Astrocyte (in vitro differentiated cells and primary cell): ENCODE data around the gene DDX60. TPM values are rescaled to one million over a fixed set of nuclear protein-coding genes. Genes with fewer than 3 reads are reported as not detected.

Experiments
- DNase-seq: peaks from one replicate; pipeline ENCODE4 v3.0.0-alpha.2; 2010; ENCODE audit warnings: low read depth
- FAIRE-seq: peaks from 2 replicates; lab custom pipeline; 2011; peaks lifted over from hg19 to GRCh38; lab: Jason Lieb, UNC
- H2AFZ ChIP-seq: 2 replicates; pipeline ENCODE4 v1.6.0; 2012; ENCODE audit warnings: low read depth, low read length, inconsistent platforms
- H3K27ac ChIP-seq: 2 replicates; pipeline ENCODE4 v1.5.1; 2011; ENCODE audit warnings: low read depth, low read length, inconsistent platforms
- H3K27me3 ChIP-seq: 2 replicates; pipeline ENCODE4 v1.6.0; 2011; ENCODE audit warnings: low read length, inconsistent platforms; ENCODE audit not compliant: insufficient read depth
- H3K36me3 ChIP-seq: 2 replicates; pipeline ENCODE4 v1.5.1; 2011; ENCODE audit warnings: low read length, inconsistent platforms; ENCODE audit not compliant: insufficient read depth
- H3K4me1 ChIP-seq: 2 replicates; pipeline ENCODE4 v1.5.1; 2011; ENCODE audit warnings: low read length, inconsistent platforms; ENCODE audit not compliant: insufficient read depth
- H3K4me2 ChIP-seq: 2 replicates; pipeline ENCODE4 v1.6.0; 2012; ENCODE audit warnings: low read length, inconsistent platforms
- H3K4me3 ChIP-seq: 2 replicates; pipeline ENCODE4 v1.5.1; 2011; ENCODE audit warnings: low read depth, mild to moderate bottlenecking, low read length, inconsistent platforms; ENCODE audit not compliant: insufficient read depth
- H3K79me2 ChIP-seq: 2 replicates; pipeline ENCODE4 v1.6.0; 2012; ENCODE audit warnings: mild to moderate bottlenecking, low read length, inconsistent platforms; ENCODE audit not compliant: insufficient read depth
- H3K9ac ChIP-seq: 2 replicates; pipeline ENCODE4 v1.6.0; 2012; ENCODE audit warnings: mild to moderate bottlenecking, low read length, inconsistent platforms
- H3K9me3 ChIP-seq: 2 replicates; pipeline ENCODE4 v1.5.1; 2012; ENCODE audit warnings: low read depth, mild to moderate bottlenecking, low read length, inconsistent platforms; ENCODE audit not compliant: insufficient read depth
- H4K20me1 ChIP-seq: 2 replicates; pipeline ENCODE4 v1.6.0; 2012; ENCODE audit warnings: low read length, inconsistent platforms; ENCODE audit not compliant: insufficient read depth
- H3K27ac Mint-ChIP-seq: one replicate; pipeline ENCODE4 v1.8.0; 2021; ENCODE audit warnings: mild to moderate bottlenecking, mixed read lengths; ENCODE audit not compliant: unreplicated experiment
- H3K27me3 Mint-ChIP-seq: one replicate; pipeline ENCODE4 v1.8.0; 2021; ENCODE audit warnings: low read depth, mixed read lengths; ENCODE audit not compliant: unreplicated experiment
- H3K36me3 Mint-ChIP-seq: one replicate; pipeline ENCODE4 v1.8.0; 2021; ENCODE audit warnings: low read depth, mixed read lengths; ENCODE audit not compliant: unreplicated experiment
- H3K4me1 Mint-ChIP-seq: one replicate; pipeline ENCODE4 v1.8.0; 2021; ENCODE audit warnings: low read depth, mixed read lengths; ENCODE audit not compliant: unreplicated experiment
- H3K4me3 Mint-ChIP-seq: one replicate; pipeline ENCODE4 v1.8.0; 2021; ENCODE audit warnings: mild to moderate bottlenecking, moderate library complexity, mixed read lengths; ENCODE audit not compliant: unreplicated experiment
- H3K9me3 Mint-ChIP-seq: one replicate; pipeline ENCODE4 v1.8.0; 2021; ENCODE audit warnings: mild to moderate bottlenecking, mixed read lengths; ENCODE audit not compliant: unreplicated experiment
- CTCF ChIP-seq: IDR thresholded peaks from 2 replicates; pipeline ENCODE4 v1.5.1; 2011; ENCODE audit warnings: low read depth, mild to moderate bottlenecking, inconsistent platforms, low read length, moderate library complexity; ENCODE audit not compliant: insufficient read depth
- EZH2 ChIP-seq: IDR thresholded peaks from 2 replicates; pipeline ENCODE4 v1.6.1; 2012; ENCODE audit warnings: mild to moderate bottlenecking, low read length, inconsistent platforms; ENCODE audit not compliant: insufficient read depth
- total RNA-seq: library from RNA; stranded (reverse); gene quantifications from 2 replicates; pipeline ENCODE4 v1.2.1, GENCODE V29; 2021

DDX60 gene
- total RNA-seq, 1 donor from 2014 or later = 44.0 TPM

DNA sequence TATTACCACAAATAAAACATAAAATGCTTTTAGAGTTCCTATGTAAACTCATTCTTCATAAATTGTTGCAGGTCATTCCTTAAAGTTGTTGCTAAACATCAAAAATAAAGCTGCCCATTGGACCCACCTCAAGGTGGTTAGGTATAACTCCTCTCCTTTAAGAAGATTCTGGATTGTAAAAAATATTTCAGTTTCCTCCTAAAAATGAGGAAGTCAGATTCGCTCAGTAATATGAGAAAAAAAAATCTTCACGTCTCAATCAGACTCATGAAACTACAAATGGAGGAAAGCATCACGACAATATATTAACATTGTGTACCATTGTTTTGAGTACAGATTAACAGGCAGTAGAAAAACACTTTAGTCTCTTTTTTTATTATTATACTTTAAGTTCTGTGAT lies 105.9 kb downstream of the DDX60 start:
- peaks cover 13% of the 10 kb centered on the region for H3K9me3 Mint-ChIP-seq
- no peak for FAIRE-seq

DNA sequence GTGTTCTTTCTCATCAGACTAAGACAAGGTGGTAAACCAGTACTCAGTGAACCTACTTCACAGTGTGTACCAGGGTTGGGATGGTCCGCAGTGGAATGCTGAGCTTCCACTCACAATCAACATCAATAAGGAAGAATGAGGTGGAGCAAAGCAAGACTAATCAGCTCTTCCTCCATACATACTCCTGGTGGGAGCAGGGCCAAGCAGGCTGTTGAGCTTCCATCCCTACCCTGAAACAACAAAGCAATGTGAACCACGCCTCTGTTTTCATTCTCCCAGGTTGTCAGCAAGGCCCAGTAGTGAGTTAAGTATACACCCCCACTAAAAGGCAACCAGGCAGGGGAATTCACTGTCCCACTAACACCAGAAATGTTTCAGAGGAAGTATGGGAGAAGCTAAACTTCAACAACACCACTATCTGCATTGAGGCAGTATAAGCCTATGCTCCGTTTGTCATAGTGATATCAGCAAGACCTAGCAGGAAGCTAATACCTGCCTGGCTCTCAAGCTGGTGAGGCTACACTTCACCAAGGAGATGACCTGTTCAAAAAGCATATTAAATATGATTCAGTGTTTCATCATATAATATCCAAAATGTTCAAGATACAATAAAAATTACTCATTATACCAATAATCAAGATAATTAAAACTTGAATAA lies 109.5 kb downstream of the DDX60 start:
- Histone ChIP-seq H3K4me2 (no peak overlapping the region), H3K9me3 (peaks cover 2% of the 10 kb centered on the region), H3K9ac (no peak overlapping the region), H3K4me3 (no peak overlapping the region), H3K4me1 (no peaks in the 10 kb centered on the region), H2AFZ (peak overlapping the region; percentile 9), H4K20me1 (no peaks in the 10 kb centered on the region), H3K36me3 (no peaks in the 10 kb centered on the region), H3K79me2 (no peaks in the 10 kb centered on the region), H3K27ac (no peak overlapping the region), H3K27me3 (no peaks in the 10 kb centered on the region)
- Mint-ChIP-seq H3K27me3 (peaks cover 3% of the 10 kb centered on the region), H3K4me3 (no peak overlapping the region), H3K9me3 (peaks cover 13% of the 10 kb centered on the region), H3K36me3 (peaks cover 26% of the 10 kb centered on the region), H3K4me1 (no peaks in the 10 kb centered on the region), H3K27ac (no peak overlapping the region)
- no peak for DNase-seq
- no peak for FAIRE-seq
- TF ChIP-seq EZH2 = no peak
- TF ChIP-seq CTCF = no peak

More for the DNA sequence above, 105.9 kb downstream of the DDX60 start:
- H3K9ac ChIP-seq = no peak overlapping the region
- no peaks in the 10 kb centered on the region for H3K9me3 ChIP-seq
- Mint-ChIP-seq H3K36me3 (peaks cover 41% of the 10 kb centered on the region), H3K4me3 (no peak overlapping the region), H3K27ac (no peak overlapping the region), H3K27me3 (peaks cover 3% of the 10 kb centered on the region), H3K4me1 (no peaks in the 10 kb centered on the region)
- H4K20me1 ChIP-seq = no peaks in the 10 kb centered on the region
- H3K36me3 ChIP-seq = no peaks in the 10 kb centered on the region
- H3K79me2 ChIP-seq = no peaks in the 10 kb centered on the region
- no peak overlapping the region for H3K27ac ChIP-seq
- H3K4me3 ChIP-seq = no peak overlapping the region
- no peak overlapping the region for H3K4me2 ChIP-seq
- H3K27me3 ChIP-seq = no peaks in the 10 kb centered on the region
- H3K4me1 ChIP-seq = no peaks in the 10 kb centered on the region
- no peak overlapping the region for H2AFZ ChIP-seq
- TF ChIP-seq EZH2 (no peak), CTCF (no peak)
- DNase-seq = no peak

DNA sequence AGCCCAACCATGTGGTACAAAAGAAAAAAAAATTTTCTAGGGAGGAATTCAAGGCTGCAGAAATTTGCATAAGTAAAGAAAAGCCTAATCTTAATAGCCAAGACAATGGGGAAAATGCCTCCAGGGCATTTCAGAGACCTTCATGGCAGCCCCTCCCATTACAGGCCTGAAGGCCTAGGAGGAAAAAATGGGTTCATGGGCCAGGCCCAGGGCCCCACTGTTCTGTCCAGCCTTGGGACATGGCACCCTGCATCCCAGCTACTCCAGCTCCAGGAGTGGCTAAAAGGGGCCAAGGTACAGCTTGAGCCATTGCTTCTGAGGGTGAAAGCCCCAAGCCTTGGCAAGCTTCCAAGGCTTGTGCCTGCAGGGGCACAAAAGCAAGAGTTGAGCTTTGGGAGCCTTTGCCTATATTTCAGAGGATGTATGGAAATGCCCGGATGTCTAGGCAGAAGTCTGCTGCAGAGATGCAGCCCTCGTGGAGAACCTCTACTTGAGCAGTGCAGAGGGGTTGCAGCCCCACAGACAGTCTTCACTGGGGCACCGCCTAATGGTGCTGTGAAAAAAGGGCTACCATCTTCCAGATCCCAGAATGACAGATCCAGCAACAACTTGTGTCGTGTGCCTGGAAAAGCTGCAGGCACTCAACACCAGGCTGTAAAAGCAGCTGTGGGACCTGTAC lies 115.2 kb downstream of the DDX60 start:
- DNase-seq = no peak
- Histone ChIP-seq H3K4me2 (no peak overlapping the region), H4K20me1 (no peaks in the 10 kb centered on the region), H3K4me1 (no peaks in the 10 kb centered on the region), H3K36me3 (no peaks in the 10 kb centered on the region), H3K79me2 (no peaks in the 10 kb centered on the region), H3K9me3 (peaks cover 14% of the 10 kb centered on the region), H2AFZ (no peak overlapping the region), H3K4me3 (no peak overlapping the region), H3K9ac (no peak overlapping the region), H3K27me3 (no peaks in the 10 kb centered on the region), H3K27ac (no peak overlapping the region)
- Mint-ChIP-seq H3K27ac (no peak overlapping the region), H3K4me1 (no peaks in the 10 kb centered on the region), H3K4me3 (no peak overlapping the region), H3K9me3 (peaks cover 16% of the 10 kb centered on the region), H3K27me3 (peaks cover 3% of the 10 kb centered on the region), H3K36me3 (peaks cover 20% of the 10 kb centered on the region)
- TF ChIP-seq EZH2 (no peak), CTCF (no peak)
- FAIRE-seq = no peak
